Pancreas (tissue), 10 donors: ENCODE measurements around the gene NEK4. TPM values are rescaled to one million over a fixed set of nuclear protein-coding genes. Genes with fewer than 3 reads are reported as not detected.

Experiments
- ATAC-seq, 4 donors: fragments of 200-7000 bp; cut with Tn5 transposase; one replicate each; pipeline versions ENCODE4 v1.8.0 to v1.9.1; 2020; ENCODE audit warnings: mild to moderate bottlenecking in 4 of 4, moderate library complexity in 4 of 4
- DNase-seq, 6 donors: peaks; one replicate each; pipeline ENCODE4 v3.0.0-alpha.2; 2020
- FAIRE-seq: peaks from 2 replicates; lab custom pipeline; 2012; peaks lifted over from hg19 to GRCh38; lab: Jason Lieb, UNC
- H3K27ac ChIP-seq, 4 donors: fragments of 200-600 bp; sonication (generic); 1 replicate in 3 of 4; 2 replicates in 1 of 4; pipeline versions ENCODE4 v1.5.0 to v1.8.0; 2020
- H3K27me3 ChIP-seq, 4 donors: fragments of 200-600 bp; one replicate each; pipeline ENCODE4 v1.8.0; 2021
- H3K36me3 ChIP-seq, 3 donors: fragments of 200-600 bp; sonication (generic) in 1 of 3; one replicate each; pipeline versions ENCODE4 v1.5.0 to v1.8.0; 2020 to 2021
- H3K4me1 ChIP-seq, 3 donors: fragments of 200-600 bp; one replicate each; pipeline ENCODE4 v1.8.0; 2021
- H3K4me3 ChIP-seq, 4 donors: fragments of 200-600 bp; sonication (generic) in 2 of 4; one replicate each; pipeline versions ENCODE4 v1.5.0 to v1.8.0; 2020 to 2021
- H3K9me3 ChIP-seq, 4 donors: fragments of 200-600 bp; one replicate each; pipeline ENCODE4 v1.8.0; 2021
- CTCF ChIP-seq, 4 donors: fragments of 200-600 bp; sonication (generic) in 3 of 4; IDR thresholded peaks; one replicate each; pipeline versions ENCODE4 v1.5.0 to v1.8.0; 2021; ENCODE audit warnings: antibody characterized with exemption in 4 of 4
- WGBS, 2 donors: extraction: QIAGEN DNeasy Blood & Tissue Kit; methylation state at CpG; one replicate each; pipeline ENCODE4 v1.1.7; 2013; 5-methylcytosine and 5-hydroxymethylcytosine counted together
- intact Hi-C, 3 donors: fragments of 100-400 bp; cut with DNase I; formaldehyde crosslinking; loops; one replicate each; pipeline versions ENCODE4 v1.11.1 to v1.14.2; 2022
- polyA plus RNA-seq, 2 donors: library from polyadenylated mRNA; stranded (reverse); fragments of 200-250 nt; gene quantifications; one replicate each; pipeline ENCODE4 v1.2.3, GENCODE V29; 2013
- total RNA-seq, 6 donors: library from RNA; stranded (reverse); fragmentation: NEBNext Ultra II Directional in 4 of 6; extraction: Animal tissue kit (Norgen Biotek cat#: 25700) in 4 of 6; gene quantifications; one replicate each; pipeline versions ENCODE4 v1.2.1 to v1.2.4, GENCODE V29; 2021 to 2023
- donor health status: healthy with polysubstance abuse.
- donor health status: DM: no; HTN: no; CAD: no; lungs with moderate emphysema.
- donor health status: DM: no; HTN: no; CAD: no.
- donor health status: control.
- donor health status: control.
- donor health status: Bipolar disorder and iron deficiency.
- donor health status: DM: yes; HTN: yes; CAD: no.
- donor health status: DM: no; HTN: no; CAD: no.
- donor health status: DM: no; HTN: no; CAD: no.
- donor health status: DM: yes; HTN: yes; CAD: no.

Gene NEK4
- total and polyA plus RNA-seq, 8 donors, result 4.0 to 22.0 (median 14.8) TPM

DNA sequence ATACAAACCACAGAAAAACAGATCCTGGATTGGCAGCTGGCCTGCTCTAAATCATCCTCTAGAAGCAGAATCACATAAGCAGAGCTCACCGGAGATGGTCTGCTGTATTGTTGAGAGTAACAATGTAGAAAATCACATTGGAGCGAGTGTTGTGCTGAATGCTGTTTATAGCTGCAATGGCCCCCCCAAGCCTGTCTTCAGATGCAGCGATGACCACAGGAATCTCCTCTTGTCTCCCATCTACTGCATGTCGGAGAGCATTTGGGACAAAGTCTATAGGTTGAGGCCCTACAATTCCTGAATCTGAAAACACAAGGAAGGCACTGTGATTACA is 73.1 kb downstream of the NEK4 start:
- H3K4me3 ChIP-seq, result no peak overlapping the region
- no peaks in the 10 kb centered on the region for H3K9me3 ChIP-seq
- ATAC-seq (no peak), DNase-seq (no peak), FAIRE-seq (no peak)
- no peak overlapping the region for H3K27ac ChIP-seq
- intact Hi-C loops, result no loop called here
- 93 to 99% methylated on average over 4 of the region's 4 CpGs for WGBS, 2 donors
- no peak for TF ChIP-seq CTCF (IDR thresholded peaks at IDR 0.05)
- H3K27me3 ChIP-seq, result no peaks in the 10 kb centered on the region
- no peaks in the 10 kb centered on the region for H3K4me1 ChIP-seq
- H3K36me3 ChIP-seq, result peaks cover 0 to 45% (median 31%) of the 10 kb centered on the region in 3 donors

- intact Hi-C loops, result no loop called here
- TF ChIP-seq CTCF (IDR thresholded peaks at IDR 0.05), result no peak
- Histone ChIP-seq H3K27me3 (no peaks in the 10 kb centered on the region), H3K4me3 (no peak overlapping the region), H3K9me3 (no peaks in the 10 kb centered on the region), H3K4me1 (peaks cover 0 to 2% (median 0%) of the 10 kb centered on the region in 3 donors), H3K27ac (no peak overlapping the region), H3K36me3 (peaks cover 0 to 47% (median 37%) of the 10 kb centered on the region in 3 donors)
- no peak for DNase-seq
- 81 to 83% methylated on average over 2 of the region's 2 CpGs for WGBS, 2 donors
- no peak for ATAC-seq
- FAIRE-seq, result no peak
These were observed 73.7 kb downstream of the NEK4 start for GRCh38 chr3:52696830-52697631.

GRCh38 chr3:52695798-52696671 is 74.7 kb downstream of the NEK4 start:
- Histone ChIP-seq H3K4me1 (peaks cover 0 to 4% (median 0%) of the 10 kb centered on the region in 3 donors), H3K27ac (no peak overlapping the region), H3K27me3 (no peaks in the 10 kb centered on the region), H3K4me3 (no peak overlapping the region), H3K36me3 (peaks cover 4 to 52% (median 41%) of the 10 kb centered on the region in 3 donors), H3K9me3 (no peaks in the 10 kb centered on the region)
- FAIRE-seq (no peak), DNase-seq (no peak), ATAC-seq (no peak)
- TF ChIP-seq CTCF (IDR thresholded peaks at IDR 0.05), result no peak
- intact Hi-C loops, result no loop called here
- 72 to 77% methylated on average over 4 of the region's 4 CpGs for WGBS, 2 donors

- H3K9me3 ChIP-seq, result no peaks in the 10 kb centered on the region
- WGBS, 2 donors, result 59 to 65% methylated on average over 7 of the region's 7 CpGs
- no peak for FAIRE-seq
- peaks cover 5 to 63% (median 52%) of the 10 kb centered on the region in 3 donors for H3K36me3 ChIP-seq
- H3K4me3 ChIP-seq, result no peak overlapping the region
- peak in 2 of 4 donors; percentile 26 to 34 for ATAC-seq
- peaks cover 0 to 4% (median 0%) of the 10 kb centered on the region in 3 donors for H3K4me1 ChIP-seq
- TF ChIP-seq CTCF (IDR thresholded peaks at IDR 0.05), result no peak
- H3K27ac ChIP-seq, result no peak overlapping the region
- DNase-seq, result no peak
- no peaks in the 10 kb centered on the region for H3K27me3 ChIP-seq
- intact Hi-C loops, result no loop called here
These were observed 76.1 kb downstream of the NEK4 start for GRCh38 chr3:52694528-52695189.
